IPS DF 4.7 (cell line): ENCODE data around the gene MYCBPAP.

ENCODE experiments used
- DNase-seq: peaks from one replicate; pipeline ENCODE4 v3.0.0-alpha.2; 2013; ENCODE audit warnings: low spot score; ENCODE audit errors: extremely low read depth

The MYCBPAP gene

DNA sequence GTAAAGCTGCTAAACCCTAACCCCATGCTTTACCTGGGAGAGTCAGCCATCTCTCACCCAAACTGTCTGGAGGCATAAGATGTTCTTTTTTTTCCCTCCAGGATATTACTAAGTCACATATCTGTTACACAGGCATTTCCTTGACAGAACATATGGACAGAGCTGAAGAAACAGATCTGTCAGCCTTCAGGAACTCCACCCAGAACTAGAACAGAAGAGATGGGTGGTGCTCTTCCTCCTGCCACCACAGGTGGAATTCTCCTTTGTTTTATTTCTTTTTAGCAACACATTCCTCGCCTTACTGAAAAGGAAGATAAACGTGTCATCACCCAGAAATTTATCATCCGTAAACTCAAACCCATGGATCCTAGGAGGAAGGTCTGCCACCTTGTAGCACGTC, 8.8 kb downstream of the MYCBPAP start:
- DNase-seq: no peak

DNA sequence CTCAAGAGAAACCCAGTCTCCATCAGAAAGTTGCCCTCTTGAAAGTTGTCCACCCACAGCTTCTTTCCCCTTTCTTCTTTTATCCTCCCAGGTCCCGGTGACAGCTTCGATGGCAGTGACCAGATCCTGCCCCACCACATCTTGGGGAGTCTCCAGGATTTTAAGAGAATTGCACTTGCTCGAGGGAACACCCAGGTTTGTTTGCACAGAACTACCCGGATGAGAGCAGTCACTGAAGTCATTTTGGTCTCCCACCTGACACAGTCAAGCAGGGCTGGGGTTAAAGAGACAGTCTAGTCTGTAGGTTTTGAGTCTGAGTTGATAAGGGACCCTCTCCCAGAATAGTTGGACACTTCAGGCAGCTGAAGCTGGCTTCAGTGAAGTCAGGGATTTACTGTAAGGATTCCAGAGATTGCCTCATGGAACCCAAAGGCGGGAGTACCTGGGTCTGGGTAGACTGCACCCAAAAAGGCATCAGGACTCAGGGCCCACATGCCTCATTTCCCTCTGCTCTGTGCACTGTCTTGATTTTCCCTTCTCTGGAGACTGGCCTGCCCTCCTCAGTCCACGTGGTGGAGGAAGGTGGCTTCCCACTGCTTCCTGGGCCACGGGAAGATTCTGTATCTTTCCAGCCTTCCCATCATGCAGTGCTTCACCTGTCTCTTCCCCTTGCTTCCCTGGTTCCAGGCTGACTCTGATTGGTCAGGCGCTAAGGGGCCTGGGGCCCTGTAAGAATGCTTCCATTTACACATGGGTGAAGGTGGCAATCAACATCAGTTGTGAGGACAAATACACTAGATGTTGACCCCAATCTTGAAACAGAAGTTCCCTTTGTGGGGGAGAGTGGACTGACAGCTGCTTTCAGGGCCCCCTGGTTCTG, 9.5 kb downstream of the MYCBPAP start:
- no peak for DNase-seq

DNA sequence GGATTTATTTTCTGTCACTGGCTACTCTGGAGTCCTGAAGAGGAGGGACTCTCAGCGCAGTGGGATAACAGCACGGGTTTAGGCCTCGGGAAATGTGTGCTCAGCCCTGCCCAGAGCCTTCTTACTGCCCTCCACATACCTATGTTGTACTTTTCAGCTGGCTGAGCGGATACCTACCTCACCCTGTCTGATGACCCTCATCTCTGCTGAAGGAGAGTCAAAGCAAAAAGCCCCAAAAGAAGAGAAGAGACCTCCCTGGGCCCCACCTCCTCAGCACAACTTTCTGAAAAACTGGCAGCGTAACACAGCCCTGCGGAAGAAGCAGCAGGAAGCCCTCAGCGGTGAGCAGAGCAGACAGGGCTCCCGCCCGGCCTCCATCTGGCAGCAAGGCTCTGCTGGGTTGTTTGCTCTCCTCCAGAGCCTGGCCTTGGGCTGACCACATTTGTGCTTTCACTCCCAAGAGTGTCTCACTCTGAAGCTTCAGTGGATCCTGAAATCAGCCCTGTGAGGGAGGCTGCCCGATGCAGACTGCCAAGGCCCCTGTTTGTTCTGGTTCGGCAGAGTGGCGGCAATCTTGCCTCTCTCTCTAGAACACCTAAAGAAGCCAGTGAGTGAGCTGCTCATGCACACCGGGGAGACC, 10.3 kb downstream of the MYCBPAP start:
- DNase-seq: no peak

- DNase-seq: no peak
Observed at GRCh38 chr17:50519141-50519834, 11.0 kb downstream of the MYCBPAP start.

GRCh38 chr17:50520483-50520882, 12.2 kb downstream of the MYCBPAP start:
- DNase-seq: no peak

GRCh38 chr17:50521514-50521913, 13.3 kb downstream of the MYCBPAP start:
- DNase-seq: no peak

GRCh38 chr17:50522766-50523165, 14.5 kb downstream of the MYCBPAP start:
- no peak for DNase-seq

- no peak for DNase-seq
Observed at GRCh38 chr17:50523208-50523607, 15.0 kb downstream of the MYCBPAP start.

- no peak for DNase-seq
Observed at GRCh38 chr17:50524838-50525237, 16.6 kb downstream of the MYCBPAP start.

- no peak for DNase-seq
Observed at GRCh38 chr17:50527155-50527762, 19.0 kb downstream of the MYCBPAP start.

DNA sequence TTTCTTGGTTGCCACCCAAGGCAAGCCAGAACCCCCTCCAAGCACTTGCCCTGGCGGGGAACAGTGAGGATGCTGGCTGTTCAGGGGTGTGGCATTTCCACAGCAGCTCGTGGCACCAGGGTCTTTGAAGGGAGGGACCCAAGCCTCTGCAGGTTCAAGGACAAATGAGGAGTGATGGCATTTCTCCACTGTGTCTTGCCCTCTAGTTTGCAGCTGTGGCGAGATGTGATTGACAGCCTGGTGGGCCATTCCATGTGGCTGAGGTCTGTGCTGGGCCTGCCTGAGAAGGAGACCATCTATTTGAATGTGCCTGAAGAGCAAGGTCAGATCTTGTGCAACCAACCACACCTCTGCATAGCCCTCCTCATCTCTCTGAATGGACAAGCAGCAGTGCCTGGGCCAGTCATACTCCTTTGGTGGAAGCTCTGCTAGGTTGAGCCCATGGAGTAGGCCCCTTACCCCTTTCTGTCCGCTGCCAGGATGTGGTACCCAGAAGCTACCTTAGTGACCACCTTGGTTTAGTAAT, 19.8 kb downstream of the MYCBPAP start:
- no peak for DNase-seq

- no peak for DNase-seq
Observed at GRCh38 chr17:50529849-50530248, 21.6 kb downstream of the MYCBPAP start.

DNA sequence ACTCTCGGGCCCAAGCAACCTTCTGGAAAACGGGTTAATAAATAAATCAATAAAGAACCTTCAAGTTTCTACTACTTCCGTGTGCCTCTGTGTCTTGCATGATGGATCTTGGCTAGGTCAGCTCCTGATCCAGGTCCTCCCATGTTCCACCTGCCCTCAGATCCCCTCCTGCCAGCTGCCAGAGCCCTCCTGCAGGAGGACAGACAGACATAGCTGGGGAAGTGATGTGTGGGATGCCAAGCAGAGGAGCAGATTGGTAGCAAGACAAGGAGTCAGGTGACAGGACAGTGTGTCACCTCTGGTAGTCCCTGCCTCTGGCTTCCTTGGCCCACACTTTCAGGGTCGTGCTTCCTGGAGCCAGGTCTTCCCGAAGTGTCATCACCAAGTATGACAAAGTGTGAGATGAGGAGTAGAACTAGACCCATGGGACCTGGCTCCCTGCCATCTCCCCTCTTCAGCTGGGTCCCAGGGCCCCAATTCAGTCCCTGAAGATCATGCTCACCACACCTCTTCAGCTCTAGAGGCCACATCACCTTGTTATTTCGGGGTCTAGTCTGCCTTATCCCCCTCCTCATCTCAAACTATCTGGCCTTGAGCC, 23.3 kb downstream of the MYCBPAP start:
- no peak for DNase-seq

GRCh38 chr17:50532452-50533024, 24.3 kb downstream of the MYCBPAP start, which contains the start of gene EPN3:
EPN3 (plus strand) TSS chr17:50532735; CDS start chr17:50536557, 3,822 bp downstream.
- no peak for DNase-seq

GRCh38 chr17:50533185-50533584, 24.9 kb downstream of the MYCBPAP start:
- no peak for DNase-seq

- no peak for DNase-seq
Observed at GRCh38 chr17:50533720-50534148, 25.5 kb downstream of the MYCBPAP start.

GRCh38 chr17:50534222-50534978, 26.2 kb downstream of the MYCBPAP start:
- no peak for DNase-seq

GRCh38 chr17:50534979-50535326, 26.7 kb downstream of the MYCBPAP start:
- no peak for DNase-seq

DNA sequence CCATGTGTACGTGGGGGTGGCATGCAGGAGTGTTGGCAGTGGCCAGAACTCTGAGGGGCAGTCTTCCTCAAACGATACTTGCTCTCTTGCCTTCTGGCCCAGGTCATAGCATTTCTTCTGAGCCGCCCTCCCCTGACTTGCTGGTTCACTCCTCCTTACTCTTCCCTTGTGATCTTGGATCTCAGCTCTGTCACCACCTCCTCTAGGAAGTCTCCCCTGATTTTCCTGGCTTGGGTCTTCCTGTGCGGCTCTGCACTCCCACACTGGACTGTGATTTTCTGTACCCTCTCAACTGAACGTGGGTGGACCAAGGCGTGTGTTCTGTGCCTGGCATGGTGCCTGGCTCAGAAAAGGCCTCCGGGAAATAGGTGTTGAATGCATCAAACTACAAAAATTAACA, 27.2 kb downstream of the MYCBPAP start:
- no peak for DNase-seq
